Lower leg skin (tissue), 4 donors: ENCODE measurements around the gene UGT2A3. TPM values are rescaled to one million over a fixed set of nuclear protein-coding genes. Genes with fewer than 3 reads are reported as not detected.

Experiments
- DNase-seq, 2 donors: peaks; one replicate each; pipeline ENCODE4 v3.0.0-alpha.2; 2019; ENCODE audit warnings: low spot score in 2 of 2
- H3K4me3 ChIP-seq: fragments of 200-600 bp; sonication (generic); 2 replicates; pipeline ENCODE4 v1.5.1; 2017; ENCODE audit warnings: mild to moderate bottlenecking, low read depth; ENCODE audit not compliant: poor library complexity, severe bottlenecking
- CTCF ChIP-seq, 3 donors: fragments of 450-650 bp; IDR thresholded peaks; one replicate each; pipeline ENCODE4 v1.5.1; 2016; ENCODE audit warnings: antibody characterized with exemption in 3 of 3, mild to moderate bottlenecking in 3 of 3, moderate library complexity in 2 of 3
- POLR2A ChIP-seq, 2 donors: fragments of 450-650 bp; IDR thresholded peaks; one replicate each; pipeline ENCODE4 v1.6.1; 2016 to 2017; ENCODE audit warnings: antibody characterized with exemption in 2 of 2, mild to moderate bottlenecking in 1 of 2, moderate library complexity in 1 of 2
- WGBS, 2 donors: methylation state at CpG; one replicate each; pipeline ENCODE4 v1.1.5; 2018; 5-methylcytosine and 5-hydroxymethylcytosine counted together
- intact Hi-C: fragments of 100-400 bp; cut with DNase I; formaldehyde crosslinking; loops from one replicate; pipeline ENCODE4 v1.15.0; 2023; ENCODE audit warnings: low total_unique reads
- total RNA-seq, 4 donors: library from RNA; depleted of rRNA; stranded (reverse); fragments of >200 nt; gene quantifications; one replicate each; pipeline ENCODE4 v1.1.0, GENCODE V29; 2016

The UGT2A3 gene
- total RNA-seq, 4 donors from 2014 or later: 0.20 TPM; not detected in 3

- TF ChIP-seq CTCF (IDR thresholded peaks at IDR 0.05) (no peak), POLR2A (IDR thresholded peaks at IDR 0.05) (no peak)
- WGBS, 2 donors: 72% methylated on average over 6 of the region's 6 CpGs
- H3K4me3 ChIP-seq: no peak overlapping the region
- DNase-seq: no peak
- intact Hi-C loops: no loop called here
Observed at GRCh38 chr4:68883870-68884269, 67.7 kb downstream of the UGT2A3 start.

Other genes starting within 250 kb of the UGT2A3 start
- not detected for gene UGT2B10, start 135.8 kb downstream of the UGT2A3 start, total RNA-seq
- 1 to 10 TPM in 1 of 4 donors, under 1 TPM in 3; 0.25 to 1.9 (median 0.56) TPM for gene UGT2B7, start 144.7 kb upstream of the UGT2A3 start, total RNA-seq